ENCODE data around the gene CFAP107. TPM values are rescaled to one million over a fixed set of nuclear protein-coding genes. Genes with fewer than 3 reads are reported as not detected.

The CFAP107 gene
- polyA plus RNA-seq, 1 experiment, result 0.04 TPM

GRCh38 chr1:12739613-12740012 is 6.4 kb upstream of the CFAP107 start:
- no peak for DNase-seq (ENCODE audit: low read depth)
- Histone ChIP-seq H3K27me3 (ENCODE audit: control insufficient read depth, insufficient read depth, low read length) (no peaks in the 10 kb centered on the region), H3K4me3 (ENCODE audit: low read depth, low read length) (no peak overlapping the region), H3K36me3 (ENCODE audit: control insufficient read depth, insufficient read depth, low read length) (no peaks in the 10 kb centered on the region)
- CTCF ChIA-PET, result no interaction called here
- TF ChIP-seq, protein P1, sequence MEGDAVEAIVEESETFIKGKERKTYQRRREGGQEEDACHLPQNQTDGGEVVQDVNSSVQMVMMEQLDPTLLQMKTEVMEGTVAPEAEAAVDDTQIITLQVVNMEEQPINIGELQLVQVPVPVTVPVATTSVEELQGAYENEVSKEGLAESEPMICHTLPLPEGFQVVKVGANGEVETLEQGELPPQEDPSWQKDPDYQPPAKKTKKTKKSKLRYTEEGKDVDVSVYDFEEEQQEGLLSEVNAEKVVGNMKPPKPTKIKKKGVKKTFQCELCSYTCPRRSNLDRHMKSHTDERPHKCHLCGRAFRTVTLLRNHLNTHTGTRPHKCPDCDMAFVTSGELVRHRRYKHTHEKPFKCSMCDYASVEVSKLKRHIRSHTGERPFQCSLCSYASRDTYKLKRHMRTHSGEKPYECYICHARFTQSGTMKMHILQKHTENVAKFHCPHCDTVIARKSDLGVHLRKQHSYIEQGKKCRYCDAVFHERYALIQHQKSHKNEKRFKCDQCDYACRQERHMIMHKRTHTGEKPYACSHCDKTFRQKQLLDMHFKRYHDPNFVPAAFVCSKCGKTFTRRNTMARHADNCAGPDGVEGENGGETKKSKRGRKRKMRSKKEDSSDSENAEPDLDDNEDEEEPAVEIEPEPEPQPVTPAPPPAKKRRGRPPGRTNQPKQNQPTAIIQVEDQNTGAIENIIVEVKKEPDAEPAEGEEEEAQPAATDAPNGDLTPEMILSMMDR (IDR thresholded peaks at IDR 0.05; ENCODE audit: insufficient read depth, low read depth, low read length), result no peak
- POLR2A ChIA-PET, result no interaction called here

DNA sequence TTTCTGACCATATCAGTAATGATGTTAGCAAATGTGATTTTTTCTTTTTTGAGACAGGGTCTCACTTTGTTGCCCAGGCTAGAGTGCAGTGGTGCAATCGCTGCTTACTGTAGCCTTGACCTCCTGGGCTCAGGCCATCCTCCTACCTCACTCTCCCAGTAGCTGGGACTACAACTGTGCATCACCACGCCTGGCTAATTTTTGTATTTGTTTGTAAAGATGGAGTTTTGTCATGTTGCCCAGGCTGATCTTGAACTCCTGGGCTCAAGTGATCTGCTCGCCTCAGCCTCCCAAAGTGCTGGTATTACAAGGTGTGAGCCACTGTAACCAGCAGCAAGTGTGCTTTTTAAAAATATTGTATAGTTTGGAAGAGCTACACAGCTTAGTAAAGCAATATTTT is 4.1 kb upstream of the CFAP107 start:
- POLR2A ChIA-PET, result no interaction called here
- Histone ChIP-seq H3K36me3 (ENCODE audit: control insufficient read depth, insufficient read depth, low read length) (no peaks in the 10 kb centered on the region), H3K4me3 (ENCODE audit: low read depth, low read length) (no peak overlapping the region), H3K27me3 (ENCODE audit: control insufficient read depth, insufficient read depth, low read length) (no peaks in the 10 kb centered on the region)
- DNase-seq (ENCODE audit: low read depth), result no peak
- CTCF ChIA-PET, result no interaction called here
- TF ChIP-seq, protein P1 (IDR thresholded peaks at IDR 0.05; ENCODE audit: insufficient read depth, low read depth, low read length), result no peak

DNA sequence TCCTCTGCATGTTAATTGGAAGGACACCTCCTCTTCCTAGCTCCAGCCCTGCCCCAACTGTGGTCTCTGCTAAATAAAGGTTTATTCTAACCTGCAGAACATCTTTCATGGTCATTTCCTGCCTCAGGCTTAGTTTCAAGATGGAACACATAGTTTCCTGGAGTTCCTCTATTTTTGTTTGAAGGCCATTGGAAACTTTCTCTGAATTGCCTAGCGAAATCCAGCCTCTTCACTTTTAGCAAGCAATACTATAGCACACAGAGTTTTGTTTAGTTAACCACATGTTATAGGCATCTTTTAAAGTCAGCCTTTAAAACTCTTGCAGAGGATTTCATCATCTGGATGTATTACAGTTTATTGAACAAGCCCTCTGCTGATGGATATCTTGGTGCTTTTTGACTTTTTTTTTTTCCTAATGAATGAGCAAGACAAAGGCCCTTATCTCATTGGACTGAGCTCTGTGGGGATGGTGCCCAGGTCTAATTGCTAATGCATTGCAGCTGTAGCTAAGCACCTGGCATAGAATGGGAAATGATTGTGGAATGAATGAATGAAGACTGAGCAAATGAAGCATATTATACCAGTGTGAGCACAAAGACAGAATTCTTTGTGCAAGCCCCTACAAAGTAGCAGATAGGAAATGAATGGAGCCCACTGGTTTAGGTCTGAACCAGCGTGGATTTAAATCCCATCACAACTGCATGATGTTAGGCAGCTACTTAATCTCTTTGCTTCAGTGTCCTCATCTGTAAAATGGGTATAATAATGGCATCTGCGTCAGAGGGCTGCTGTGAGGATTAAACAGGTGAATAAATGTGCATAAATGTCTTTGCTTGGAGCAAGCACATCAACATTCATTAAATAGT is 641 bp upstream of the CFAP107 start:
- Histone ChIP-seq H3K27me3 (ENCODE audit: control insufficient read depth, insufficient read depth, low read length) (no peaks in the 10 kb centered on the region), H3K4me3 (ENCODE audit: low read depth, low read length) (no peak overlapping the region), H3K36me3 (ENCODE audit: control insufficient read depth, insufficient read depth, low read length) (no peaks in the 10 kb centered on the region)
- CTCF ChIA-PET, result no interaction called here
- POLR2A ChIA-PET, result interaction anchor here (0.6 kb wide), 1 partner anchor 19 kb away, joined by 3 read pairs; no protein-coding TSS in a partner anchor
- TF ChIP-seq, protein P1 (IDR thresholded peaks at IDR 0.05; ENCODE audit: insufficient read depth, low read depth, low read length), result no peak
- DNase-seq (ENCODE audit: low read depth), result peak; percentile 31

DNA sequence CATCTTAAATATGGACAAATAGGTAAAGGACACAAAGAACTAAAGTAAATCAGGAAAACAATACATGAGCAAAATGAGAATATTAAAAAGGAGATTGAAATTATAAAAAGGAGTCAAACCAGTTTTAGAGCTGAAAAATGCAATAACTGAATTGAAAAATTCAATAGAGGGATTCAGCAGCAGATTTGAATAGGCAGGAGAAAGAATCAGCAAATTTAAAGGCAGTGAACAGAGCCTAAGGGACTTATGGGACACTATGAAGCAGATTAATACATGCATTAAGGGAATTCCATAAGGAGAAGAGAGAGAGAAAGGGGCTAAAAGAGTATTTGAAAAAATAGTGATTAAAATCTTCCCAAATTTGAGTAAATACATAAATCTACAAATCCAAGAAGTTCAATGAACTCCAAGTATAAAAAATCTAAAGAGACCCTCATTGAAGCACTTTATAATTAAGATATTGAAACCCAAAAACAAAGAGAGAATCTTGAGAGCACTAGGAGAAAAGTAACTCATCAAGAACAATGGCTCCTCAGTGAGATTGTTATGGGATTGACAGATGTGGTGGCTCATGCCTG is 2.9 kb downstream of the CFAP107 start:
- POLR2A ChIA-PET, result no interaction called here
- Histone ChIP-seq H3K36me3 (ENCODE audit: control insufficient read depth, insufficient read depth, low read length) (no peaks in the 10 kb centered on the region), H3K27me3 (ENCODE audit: control insufficient read depth, insufficient read depth, low read length) (no peaks in the 10 kb centered on the region), H3K4me3 (ENCODE audit: low read depth, low read length) (no peak overlapping the region)
- no peak for DNase-seq (ENCODE audit: low read depth)
- CTCF ChIA-PET, result no interaction called here
- TF ChIP-seq, protein P1 (IDR thresholded peaks at IDR 0.05; ENCODE audit: insufficient read depth, low read depth, low read length), result no peak

DNA sequence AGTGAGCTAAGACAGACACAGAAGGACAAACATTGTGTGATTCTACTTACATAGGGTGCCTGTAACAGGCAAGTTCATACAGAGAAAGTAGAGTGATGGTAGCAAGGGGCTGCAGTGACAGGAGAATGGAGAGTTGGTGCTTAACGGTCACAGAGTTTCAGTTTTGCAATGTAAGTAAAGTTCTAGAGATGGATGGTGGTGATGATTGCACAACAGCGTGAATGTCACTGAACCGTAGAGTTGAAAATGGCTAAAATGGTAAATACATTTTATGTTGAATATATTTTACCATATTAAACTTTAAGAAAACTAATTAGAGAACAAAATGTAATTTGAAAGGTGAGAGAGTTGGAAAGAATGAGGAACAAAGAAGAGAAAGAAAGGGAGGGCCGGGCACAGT is 8.7 kb downstream of the CFAP107 start:
- H3K36me3 ChIP-seq (ENCODE audit: control insufficient read depth, insufficient read depth, low read length), result no peaks in the 10 kb centered on the region
- ChIA-PET POLR2A (no interaction called here), CTCF (no interaction called here)
- no peak for DNase-seq (ENCODE audit: low read depth)
- H3K27me3 ChIP-seq (ENCODE audit: control insufficient read depth, insufficient read depth, low read length), result no peaks in the 10 kb centered on the region
- H3K4me3 ChIP-seq (ENCODE audit: low read depth, low read length), result no peak overlapping the region
- TF ChIP-seq, protein P1 (IDR thresholded peaks at IDR 0.05; ENCODE audit: insufficient read depth, low read depth, low read length), result no peak
